HG03060 (cell line): ENCODE results near the gene CDC42BPA.
"Not testable (repeated sequence)": the region's sequence is repeated elsewhere in the genome, so short reads cannot be mapped to it uniquely, and the experiment has no call there.

Experiments
- ATAC-seq: cut with Tn5 transposase; IDR thresholded peaks from one replicate; pipeline ENCODE4 v1.9.1; 2021; ENCODE audit warnings: low read depth, moderate number of reproducible peaks; ENCODE audit not compliant: unreplicated experiment

The CDC42BPA gene

GRCh38 chr1:227273557-227273956 lies 44.7 kb downstream of the CDC42BPA start:
- ATAC-seq, result no peak

DNA sequence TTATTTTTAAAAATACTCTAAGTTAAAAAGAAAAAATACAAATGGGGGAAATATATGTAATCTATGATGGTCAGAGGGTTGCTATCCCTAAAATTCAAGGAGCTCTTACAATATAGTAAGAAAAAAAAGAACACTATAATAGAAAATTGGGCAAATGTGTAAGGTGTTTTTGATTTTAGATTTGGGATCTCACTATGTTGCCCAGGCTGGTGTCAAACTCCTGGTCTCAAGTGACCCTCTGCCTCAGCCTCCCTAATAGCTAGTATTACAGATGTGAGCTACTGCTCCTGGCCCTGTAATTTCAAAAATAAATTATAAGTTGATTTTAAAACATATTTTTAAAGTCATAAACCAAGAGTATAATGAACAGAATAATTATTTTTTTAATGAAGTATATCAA lies 45.9 kb downstream of the CDC42BPA start:
- no peak for ATAC-seq

DNA sequence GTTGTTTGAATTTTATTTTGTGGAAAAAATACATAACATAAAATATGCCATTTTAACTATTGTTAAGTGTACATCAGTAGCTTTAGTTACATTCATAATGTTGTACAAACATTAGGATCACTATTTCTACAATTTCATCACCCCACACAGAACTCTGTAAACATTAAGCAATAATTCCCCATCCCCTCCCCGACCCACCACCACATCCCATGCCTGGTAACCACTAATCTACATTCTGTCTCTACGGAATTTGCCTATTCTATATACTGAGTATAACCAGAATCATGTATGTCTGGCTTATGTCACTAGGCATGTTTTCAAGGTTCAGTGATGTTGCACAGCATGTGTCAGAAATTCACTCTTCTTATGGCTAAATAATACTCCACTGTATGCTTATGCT lies 47.7 kb downstream of the CDC42BPA start:
- no peak for ATAC-seq

GRCh38 chr1:227268943-227269342 lies 49.3 kb downstream of the CDC42BPA start:
- ATAC-seq, result no peak

GRCh38 chr1:227265891-227266290 lies 52.4 kb downstream of the CDC42BPA start:
- ATAC-seq, result no peak

GRCh38 chr1:227263869-227264268 lies 54.4 kb downstream of the CDC42BPA start:
- no peak for ATAC-seq

GRCh38 chr1:227261501-227261900 lies 56.8 kb downstream of the CDC42BPA start:
- ATAC-seq, result no peak

DNA sequence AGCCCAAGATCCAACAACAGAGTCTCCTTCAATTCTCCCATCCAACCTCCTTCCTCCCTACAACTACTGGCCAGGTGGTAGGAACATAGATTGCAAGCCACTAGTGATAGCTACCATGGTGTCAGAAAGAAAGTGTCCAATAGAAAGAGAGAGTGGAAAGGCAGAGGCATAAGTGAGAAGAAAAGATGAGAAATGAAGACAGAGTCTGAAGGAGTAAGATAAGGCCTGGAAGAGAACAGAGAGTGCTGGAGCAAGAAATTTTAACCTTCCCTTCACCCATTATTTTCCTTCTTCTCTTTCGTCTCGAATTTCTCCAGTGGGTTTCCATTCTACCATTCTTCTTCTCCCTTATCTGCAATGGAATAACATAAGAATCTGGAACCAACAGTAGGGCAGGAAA lies 57.9 kb downstream of the CDC42BPA start:
- no peak for ATAC-seq

DNA sequence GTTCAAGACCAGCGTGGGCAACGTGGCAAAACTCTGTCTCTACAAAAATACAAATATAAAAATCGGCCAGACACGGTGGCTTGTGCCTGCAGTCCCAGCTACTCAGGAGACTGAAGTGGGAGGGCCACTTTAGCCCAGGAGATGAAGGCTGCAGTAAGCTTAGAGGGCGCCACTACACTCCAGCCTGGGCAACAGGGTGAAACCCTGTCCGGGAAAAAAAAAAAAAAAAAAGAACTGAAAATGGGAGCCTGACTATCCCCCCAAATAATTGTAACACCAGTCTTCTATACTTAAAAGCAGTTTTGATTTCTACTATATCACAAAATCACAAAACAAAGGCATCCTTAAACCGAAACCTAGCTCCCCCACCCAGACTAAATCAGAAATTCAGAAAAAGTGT lies 60.3 kb downstream of the CDC42BPA start:
- no peak for ATAC-seq

GRCh38 chr1:227255086-227255732 lies 63.1 kb downstream of the CDC42BPA start:
- ATAC-seq, result no peak

DNA sequence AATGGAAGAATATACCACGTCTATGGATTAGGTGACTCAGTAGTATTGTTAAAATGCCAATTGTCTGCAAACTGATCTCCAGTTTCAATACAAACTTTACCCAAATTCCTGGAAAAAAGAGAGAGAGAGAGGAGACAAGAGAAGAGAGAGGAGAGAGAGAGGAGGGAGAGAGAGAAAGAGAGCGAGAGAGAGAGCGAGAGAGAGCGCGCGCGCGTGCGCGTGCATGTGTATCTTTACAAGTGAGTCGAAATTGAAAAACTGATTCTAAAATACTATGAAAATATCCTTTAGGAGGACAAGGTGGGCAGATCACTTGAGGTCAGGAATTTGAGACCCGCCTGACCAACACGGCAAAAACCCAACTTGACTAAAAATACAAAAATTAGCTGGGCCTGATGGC lies 65.2 kb downstream of the CDC42BPA start:
- ATAC-seq, result no peak

DNA sequence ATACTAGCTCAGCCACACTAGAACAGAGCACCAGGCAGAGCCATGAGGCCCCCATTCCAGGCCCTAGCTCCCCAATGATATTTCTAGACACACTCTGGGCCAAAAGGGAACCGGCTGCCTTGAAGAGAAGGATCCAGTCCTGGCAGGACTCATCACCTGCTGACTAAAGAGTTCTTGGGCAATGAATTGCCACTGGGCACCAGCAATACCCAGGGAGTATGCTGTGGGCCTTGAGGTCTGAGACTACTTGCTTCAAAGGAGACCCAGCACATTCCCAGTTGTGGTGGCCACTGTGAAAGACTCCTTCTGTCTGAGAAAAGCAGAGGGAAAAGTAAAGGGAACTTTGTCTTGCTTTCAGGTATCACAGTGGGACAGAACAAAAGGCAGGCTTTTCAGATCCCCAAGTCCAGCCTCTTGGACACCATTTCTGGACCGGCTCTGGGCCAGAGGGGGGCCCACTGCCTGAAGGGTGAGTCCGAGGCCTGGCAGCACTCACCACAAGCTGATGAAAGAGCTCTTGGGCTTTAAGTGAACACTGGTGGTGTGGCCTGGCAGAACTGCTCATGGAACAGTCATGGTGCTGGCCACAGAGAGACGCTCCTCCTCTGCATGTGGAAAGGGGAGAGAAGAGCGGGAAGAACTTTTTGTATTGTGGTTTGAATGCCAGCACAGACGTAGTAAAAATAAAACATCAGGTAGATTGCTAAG lies 72.5 kb downstream of the CDC42BPA start:
- no peak for ATAC-seq

DNA sequence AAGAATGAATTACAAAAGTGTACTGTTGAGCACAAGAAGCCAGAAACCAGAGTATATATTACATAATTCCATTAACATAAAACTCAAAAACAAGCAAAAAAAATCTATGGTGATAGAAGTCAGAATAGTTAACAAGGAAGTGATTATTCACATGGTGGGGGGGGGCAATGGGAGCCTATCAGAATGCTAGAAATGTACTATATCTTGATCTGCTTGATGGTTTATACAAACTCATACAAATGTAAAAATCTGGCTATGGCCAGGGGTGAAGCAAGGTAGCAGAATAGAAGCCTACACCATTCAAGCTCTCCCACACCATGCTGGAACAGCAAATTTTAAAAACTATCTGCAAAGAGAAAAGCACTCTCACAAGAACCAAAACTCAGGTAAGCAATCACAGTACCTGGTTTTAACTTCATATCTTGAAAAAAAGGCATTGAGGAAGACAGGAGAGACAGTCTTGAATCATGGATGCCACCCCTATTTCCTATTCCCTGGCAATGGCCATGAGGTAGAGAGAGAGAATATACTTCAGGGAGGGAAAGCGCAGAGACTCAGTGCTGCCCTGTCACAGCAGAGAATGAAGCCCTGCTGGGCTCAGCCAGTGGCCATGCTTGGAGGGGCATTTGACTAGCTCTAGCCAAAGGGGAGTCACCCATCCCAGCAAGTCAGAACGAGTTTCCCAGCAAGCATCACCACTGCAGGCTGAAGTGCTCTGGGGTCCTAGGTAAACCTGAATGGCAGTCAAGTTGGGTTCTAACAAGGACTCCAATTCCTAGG lies 73.8 kb downstream of the CDC42BPA start:
- no peak for ATAC-seq

- no peak for ATAC-seq
These were observed 75.2 kb downstream of the CDC42BPA start for GRCh38 chr1:227242811-227243682.

DNA sequence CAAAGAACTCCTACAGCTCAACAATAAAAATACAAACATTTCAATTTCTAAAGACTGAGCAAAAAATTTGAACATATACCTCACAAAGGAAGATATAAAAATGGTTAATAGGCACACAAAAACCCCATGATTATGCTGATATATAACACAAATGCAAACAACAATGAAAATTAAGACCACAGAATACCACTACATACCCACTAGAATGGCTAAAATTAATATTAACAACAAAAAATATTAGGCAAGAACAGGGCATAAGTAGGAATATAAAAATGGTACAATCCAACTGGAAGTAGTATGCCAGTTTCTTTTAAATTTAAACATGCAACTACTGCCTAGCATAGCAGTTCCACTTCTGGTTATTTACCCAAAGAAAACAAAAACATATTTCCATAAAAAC lies 77.3 kb downstream of the CDC42BPA start:
- ATAC-seq, result no peak

- ATAC-seq, result no peak
These were observed 83.3 kb downstream of the CDC42BPA start for GRCh38 chr1:227234998-227235405.

- not testable (repeated sequence) for ATAC-seq
These were observed 87.2 kb downstream of the CDC42BPA start for GRCh38 chr1:227231128-227231527.

GRCh38 chr1:227228201-227228600 lies 90.1 kb downstream of the CDC42BPA start:
- no peak for ATAC-seq

DNA sequence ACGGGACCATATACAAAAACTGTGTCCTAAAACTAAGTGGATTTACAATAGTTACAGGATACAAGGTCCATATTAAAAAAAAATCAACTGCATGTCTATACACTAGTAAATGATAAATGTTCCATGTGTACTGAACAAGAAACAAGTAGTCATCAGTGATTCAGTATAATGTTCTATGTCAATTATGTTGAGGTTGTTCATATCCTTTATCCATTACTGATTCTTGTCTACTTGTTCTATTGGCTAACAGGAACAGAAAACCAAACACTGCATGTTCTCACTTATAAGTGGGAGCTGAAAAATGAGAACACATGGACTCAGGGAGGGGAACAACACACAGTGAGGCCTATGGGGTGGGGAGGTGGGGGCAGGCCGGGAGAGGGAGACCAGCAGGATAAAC lies 90.5 kb downstream of the CDC42BPA start:
- no peak for ATAC-seq

GRCh38 chr1:227225715-227226346 lies 92.5 kb downstream of the CDC42BPA start:
- ATAC-seq, result no peak
